Sigmoid colon (tissue), 7 donors: ENCODE measurements around the gene DEDD. TPM values are rescaled to one million over a fixed set of nuclear protein-coding genes. Genes with fewer than 3 reads are reported as not detected.
A peak's percentile ranks its signal among the peaks of the same experiment; 100 is the strongest.

Experiments used
- DNase-seq: peaks from one replicate; pipeline ENCODE4 v3.0.0-alpha.2; 2019
- H3K27ac ChIP-seq, 4 donors: fragments of 200-600 bp; sonication (generic); one replicate each; pipeline ENCODE4 v1.5.1; 2016 to 2019; ENCODE audit warnings: mild to moderate bottlenecking in 1 of 4
- H3K27me3 ChIP-seq, 3 donors: fragments of 200-600 bp; sonication (generic); one replicate each; pipeline ENCODE4 v1.5.1; 2019; ENCODE audit warnings: mild to moderate bottlenecking in 1 of 3
- H3K36me3 ChIP-seq, 4 donors: fragments of 200-600 bp; sonication (generic); one replicate each; pipeline ENCODE4 v1.5.1; 2016 to 2019
- H3K4me1 ChIP-seq, 4 donors: fragments of 200-600 bp; sonication (generic); one replicate each; pipeline ENCODE4 v1.5.1; 2017 to 2019
- H3K4me3 ChIP-seq, 4 donors: fragments of 200-600 bp; sonication (generic); one replicate each; pipeline ENCODE4 v1.5.1; 2017 to 2019; ENCODE audit warnings: mild to moderate bottlenecking in 2 of 4, moderate library complexity in 1 of 4
- H3K9me3 ChIP-seq, 4 donors: fragments of 200-600 bp in 3 of 4; sonication (generic) in 3 of 4; one replicate each; pipeline versions ENCODE4 v1.5.1 to v1.6.1; 2013 to 2019
- EP300 ChIP-seq, 4 donors: sonication (generic); formaldehyde crosslinking; IDR thresholded peaks; one replicate each; pipeline ENCODE4 v1.6.1; 2017; ENCODE audit warnings: antibody characterized with exemption in 4 of 4
- POLR2A ChIP-seq, 2 donors: fragments of 450-650 bp; IDR thresholded peaks; one replicate each; pipeline ENCODE4 v1.6.1; 2016; ENCODE audit warnings: antibody characterized with exemption in 2 of 2, mild to moderate bottlenecking in 2 of 2, moderate library complexity in 2 of 2
- POLR2AphosphoS5 ChIP-seq, 4 donors: sonication (generic); formaldehyde crosslinking; IDR thresholded peaks; one replicate each; pipeline ENCODE4 v1.6.1; 2017; ENCODE audit warnings: antibody characterized with exemption in 4 of 4
- WGBS, 2 donors: extraction: QIAGEN DNeasy Blood & Tissue Kit; methylation state at CpG; one replicate each; pipeline ENCODE4 v1.1.7; 2013; 5-methylcytosine and 5-hydroxymethylcytosine counted together
- intact Hi-C: fragments of 100-400 bp; cut with DNase I; formaldehyde crosslinking; loops from one replicate; pipeline ENCODE4 v1.15.1; 2023
- polyA plus RNA-seq, 3 donors: library from polyadenylated mRNA; stranded (reverse); fragments of 200-250 nt; gene quantifications; one replicate each; pipeline ENCODE4 v1.2.3, GENCODE V29; 2013
- total RNA-seq, 4 donors: library from RNA; depleted of rRNA; stranded (reverse); fragments of >200 nt; gene quantifications; one replicate each; pipeline ENCODE4 v1.1.0, GENCODE V29; 2016
- TF ChIP-seq, protein P1 (sequence below), 4 experiments: fragments of 450-650 bp in 3 of 4; fragments of 200-600 bp in 1 of 4; IDR thresholded peaks; one replicate each; pipeline ENCODE4 v1.5.1; 2016 to 2019; ENCODE audit warnings: antibody characterized with exemption in 4 of 4, mild to moderate bottlenecking in 3 of 4, moderate library complexity in 2 of 4
- donor health status: healthy with polysubstance abuse.
- donor health status: Bipolar disorder and iron deficiency.
- donor health status: healthy.

The DEDD gene, protein sequence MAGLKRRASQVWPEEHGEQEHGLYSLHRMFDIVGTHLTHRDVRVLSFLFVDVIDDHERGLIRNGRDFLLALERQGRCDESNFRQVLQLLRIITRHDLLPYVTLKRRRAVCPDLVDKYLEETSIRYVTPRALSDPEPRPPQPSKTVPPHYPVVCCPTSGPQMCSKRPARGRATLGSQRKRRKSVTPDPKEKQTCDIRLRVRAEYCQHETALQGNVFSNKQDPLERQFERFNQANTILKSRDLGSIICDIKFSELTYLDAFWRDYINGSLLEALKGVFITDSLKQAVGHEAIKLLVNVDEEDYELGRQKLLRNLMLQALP
- 10 to 100 TPM; 27.7 to 34.2 (median 30.2) TPM for total RNA-seq
- 10 to 100 TPM; 24.0 to 30.6 (median 30.5) TPM for polyA plus RNA-seq

DNA sequence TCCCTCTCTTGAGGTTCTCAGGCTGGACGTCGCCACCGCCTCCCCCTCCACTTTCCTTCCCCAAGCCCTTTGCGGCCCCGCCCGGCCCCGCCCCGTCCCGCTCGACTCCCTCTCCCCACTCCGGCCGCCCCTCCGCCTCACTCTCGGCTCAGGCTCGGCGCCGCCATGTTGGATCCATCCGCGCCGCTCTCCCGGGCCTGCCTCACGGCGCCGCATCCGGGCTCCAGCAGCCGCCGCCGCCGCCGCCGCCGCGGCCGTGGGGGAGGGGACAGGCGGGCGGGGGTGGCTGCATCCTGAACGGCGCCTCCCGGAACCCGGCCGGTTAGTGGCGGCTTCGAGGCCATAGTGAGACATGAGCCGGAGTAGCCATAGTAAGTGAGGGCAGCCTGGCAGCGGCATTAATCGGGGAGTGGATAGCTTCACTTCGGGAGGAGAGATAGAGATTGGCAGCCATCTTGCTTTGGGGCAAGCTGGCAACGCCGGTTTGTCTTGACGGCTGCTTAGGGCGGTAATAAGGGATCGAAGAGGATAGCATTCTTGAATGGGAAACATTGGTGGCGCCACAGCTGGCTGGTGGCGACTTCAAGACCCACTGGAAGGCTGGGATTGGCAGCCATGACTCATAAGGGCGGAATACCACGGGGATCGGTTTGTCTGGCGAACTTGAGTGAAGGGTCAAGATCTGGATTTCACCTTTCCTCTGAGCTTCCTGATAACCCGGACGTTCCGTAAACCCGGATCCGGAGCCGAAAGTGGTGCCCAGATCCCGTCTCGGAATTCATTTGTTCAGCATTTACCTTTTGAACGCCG lies at the start of gene DEDD:
Gene DEDD, minus strand, starts transcription at position 258 of the 810 bp plus-strand sequence. CDS start 8,205 bp downstream, outside the sequence.
- intact Hi-C loops: loop anchor here (2.0 kb wide), 2 partner anchors 14 to 26 kb away; partner anchors contain the start of genes NIT1, PFDN2 and USP21
- Histone ChIP-seq H3K36me3 (peaks cover 9 to 26% (median 13%) of the 10 kb centered on the region in 4 donors), H3K4me3 (peak within 1 kb of the TSS; percentile 69 to 83 (median 76)), H3K9me3 (no peaks in the 10 kb centered on the region), H3K27ac (peak within 1 kb of the TSS; percentile 90 to 97 (median 92)), H3K27me3 (no peaks in the 10 kb centered on the region), H3K4me1 (peaks cover 0 to 52% (median 41%) of the 10 kb centered on the region in 4 donors)
- DNase-seq: peak; percentile 98
- 1% methylated on average over 68 of the region's 68 CpGs for WGBS, 2 donors
- TF ChIP-seq POLR2AphosphoS5 (IDR thresholded peaks at IDR 0.05) (peak; percentile 7 to 54 (median 44)), EP300 (IDR thresholded peaks at IDR 0.05) (peak in 1 of 4 donors; percentile 56), POLR2A (IDR thresholded peaks at IDR 0.05) (no peak)

DNA sequence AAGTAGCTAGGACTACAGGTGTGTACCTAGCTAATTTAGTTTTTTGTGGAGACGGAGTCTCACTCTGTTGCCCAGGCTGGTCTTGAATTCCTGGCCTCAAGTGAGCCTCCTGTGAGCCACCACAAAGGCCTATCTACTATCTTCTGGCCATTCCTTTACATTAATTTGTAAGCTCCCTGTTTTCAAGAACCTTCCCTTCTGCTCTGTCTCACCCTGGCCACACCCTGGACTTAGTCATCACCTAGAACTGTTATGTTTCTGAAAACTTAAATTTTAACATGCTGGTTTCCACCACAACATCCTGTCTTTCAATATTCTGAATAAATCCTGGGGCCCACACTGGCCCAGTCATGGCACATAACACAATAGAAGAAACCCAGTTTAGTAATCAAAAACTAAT lies 49.7 kb upstream of the DEDD start:
- WGBS, 2 donors: 82 to 91% methylated on average over 1 of the region's 1 CpG
- no peak for DNase-seq
- H3K9me3 ChIP-seq: no peaks in the 10 kb centered on the region
- no peak for TF ChIP-seq POLR2A (IDR thresholded peaks at IDR 0.05)
- no peak for TF ChIP-seq POLR2AphosphoS5 (IDR thresholded peaks at IDR 0.05)
- TF ChIP-seq, protein P1, sequence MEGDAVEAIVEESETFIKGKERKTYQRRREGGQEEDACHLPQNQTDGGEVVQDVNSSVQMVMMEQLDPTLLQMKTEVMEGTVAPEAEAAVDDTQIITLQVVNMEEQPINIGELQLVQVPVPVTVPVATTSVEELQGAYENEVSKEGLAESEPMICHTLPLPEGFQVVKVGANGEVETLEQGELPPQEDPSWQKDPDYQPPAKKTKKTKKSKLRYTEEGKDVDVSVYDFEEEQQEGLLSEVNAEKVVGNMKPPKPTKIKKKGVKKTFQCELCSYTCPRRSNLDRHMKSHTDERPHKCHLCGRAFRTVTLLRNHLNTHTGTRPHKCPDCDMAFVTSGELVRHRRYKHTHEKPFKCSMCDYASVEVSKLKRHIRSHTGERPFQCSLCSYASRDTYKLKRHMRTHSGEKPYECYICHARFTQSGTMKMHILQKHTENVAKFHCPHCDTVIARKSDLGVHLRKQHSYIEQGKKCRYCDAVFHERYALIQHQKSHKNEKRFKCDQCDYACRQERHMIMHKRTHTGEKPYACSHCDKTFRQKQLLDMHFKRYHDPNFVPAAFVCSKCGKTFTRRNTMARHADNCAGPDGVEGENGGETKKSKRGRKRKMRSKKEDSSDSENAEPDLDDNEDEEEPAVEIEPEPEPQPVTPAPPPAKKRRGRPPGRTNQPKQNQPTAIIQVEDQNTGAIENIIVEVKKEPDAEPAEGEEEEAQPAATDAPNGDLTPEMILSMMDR (IDR thresholded peaks at IDR 0.05): no peak
- TF ChIP-seq EP300 (IDR thresholded peaks at IDR 0.05): no peak
- H3K4me1 ChIP-seq: peaks cover 0 to 8% (median 3%) of the 10 kb centered on the region in 4 donors
- no peaks in the 10 kb centered on the region for H3K27me3 ChIP-seq
- intact Hi-C loops: no loop called here
- H3K4me3 ChIP-seq: no peak overlapping the region
- H3K36me3 ChIP-seq: no peaks in the 10 kb centered on the region
- H3K27ac ChIP-seq: no peak overlapping the region

DNA sequence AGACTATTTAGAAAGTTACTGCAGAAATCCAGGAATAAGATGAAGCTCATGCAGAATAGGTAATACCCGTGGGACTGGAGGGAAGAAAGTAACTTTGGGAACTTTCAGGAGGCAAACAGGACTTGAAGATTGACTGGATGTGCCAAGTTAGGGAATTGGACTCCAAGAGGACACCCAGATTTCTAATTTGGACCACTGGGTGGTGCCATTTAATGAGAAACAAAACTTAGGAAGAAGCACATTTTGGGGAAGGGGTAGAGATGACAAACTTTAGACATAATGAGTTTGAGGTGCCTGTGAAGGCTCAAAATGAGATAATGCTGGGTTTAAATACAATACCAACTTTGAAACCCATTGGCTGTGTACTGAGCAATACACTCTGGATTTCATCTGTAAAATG lies 48.2 kb upstream of the DEDD start:
- intact Hi-C loops: no loop called here
- H3K27ac ChIP-seq: no peak overlapping the region
- H3K27me3 ChIP-seq: no peaks in the 10 kb centered on the region
- H3K36me3 ChIP-seq: peaks cover 0 to 4% (median 0%) of the 10 kb centered on the region in 4 donors
- no peak overlapping the region for H3K4me3 ChIP-seq
- no peak for TF ChIP-seq POLR2AphosphoS5 (IDR thresholded peaks at IDR 0.05)
- TF ChIP-seq POLR2A (IDR thresholded peaks at IDR 0.05): no peak
- TF ChIP-seq, protein P1 (IDR thresholded peaks at IDR 0.05): no peak
- peaks cover 0 to 22% (median 15%) of the 10 kb centered on the region in 4 donors for H3K4me1 ChIP-seq
- 77 to 85% methylated on average over 1 of the region's 1 CpG for WGBS, 2 donors
- DNase-seq: no peak
- no peaks in the 10 kb centered on the region for H3K9me3 ChIP-seq

DNA sequence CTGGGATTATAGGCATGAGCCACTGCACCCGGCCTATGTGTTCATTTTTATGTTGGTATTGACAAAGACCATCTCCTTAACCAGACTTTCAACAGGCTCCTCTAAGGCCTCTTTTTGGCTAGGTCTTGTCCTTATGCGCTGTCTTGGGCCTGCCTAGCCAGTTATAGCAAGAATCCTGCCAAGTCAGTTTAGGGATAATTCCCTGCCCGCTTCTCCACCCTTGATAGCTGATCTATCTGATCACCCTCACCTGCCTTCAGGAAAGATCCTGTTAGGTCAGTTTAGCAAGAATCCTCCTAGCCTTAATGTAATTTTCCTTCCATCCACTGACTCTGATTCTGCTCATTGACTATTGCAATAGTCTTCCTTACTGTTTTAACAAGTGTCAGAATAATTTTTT lies 47.2 kb upstream of the DEDD start:
- Histone ChIP-seq H3K4me1 (peaks cover 0 to 23% (median 15%) of the 10 kb centered on the region in 4 donors), H3K9me3 (no peaks in the 10 kb centered on the region), H3K4me3 (no peak overlapping the region), H3K27me3 (no peaks in the 10 kb centered on the region), H3K27ac (no peak overlapping the region), H3K36me3 (peaks cover 0 to 13% (median 3%) of the 10 kb centered on the region in 4 donors)
- TF ChIP-seq POLR2AphosphoS5 (IDR thresholded peaks at IDR 0.05) (no peak), POLR2A (IDR thresholded peaks at IDR 0.05) (no peak), EP300 (IDR thresholded peaks at IDR 0.05) (no peak)
- TF ChIP-seq, protein P1 (IDR thresholded peaks at IDR 0.05): no peak
- no peak for DNase-seq
- 85 to 97% methylated on average over 3 of the region's 3 CpGs for WGBS, 2 donors
- intact Hi-C loops: no loop called here

DNA sequence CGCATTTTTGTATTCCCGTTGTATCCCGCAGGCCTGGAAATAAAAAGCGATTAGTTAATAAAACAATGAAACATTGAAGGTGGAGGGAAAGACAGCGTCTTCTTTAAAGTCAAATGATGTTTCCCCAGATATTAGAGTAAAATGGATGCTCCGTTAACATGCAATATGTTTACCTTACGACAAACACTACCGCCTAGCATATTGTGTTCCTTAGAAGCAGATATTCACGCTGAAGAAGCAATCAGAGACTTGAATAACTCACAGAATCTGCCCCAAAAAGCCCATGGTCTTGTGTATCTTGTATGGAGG lies 45.4 kb upstream of the DEDD start:
- 31 to 70% methylated on average over 9 of the region's 9 CpGs for WGBS, 2 donors
- TF ChIP-seq EP300 (IDR thresholded peaks at IDR 0.05) (no peak), POLR2A (IDR thresholded peaks at IDR 0.05) (no peak), POLR2AphosphoS5 (IDR thresholded peaks at IDR 0.05) (no peak)
- TF ChIP-seq, protein P1 (IDR thresholded peaks at IDR 0.05): no peak
- no peak for DNase-seq
- no peaks in the 10 kb centered on the region for H3K9me3 ChIP-seq
- peak overlapping the region; percentile 64 to 78 (median 76) for H3K4me3 ChIP-seq
- H3K36me3 ChIP-seq: peaks cover 11 to 31% (median 11%) of the 10 kb centered on the region in 4 donors
- H3K27me3 ChIP-seq: no peaks in the 10 kb centered on the region
- H3K27ac ChIP-seq: peak overlapping the region; percentile 85 to 92 (median 88)
- H3K4me1 ChIP-seq: peaks cover 0 to 32% (median 22%) of the 10 kb centered on the region in 4 donors
- intact Hi-C loops: loop anchor here (1.0 kb wide), 1 partner anchor 12 kb away; the partner anchor contains the start of gene PPOX
